Natural killer cell (primary cell): ENCODE measurements around the gene KRT79. TPM values are rescaled to one million over a fixed set of nuclear protein-coding genes. Genes with fewer than 3 reads are reported as not detected.

Experiments used
- ATAC-seq, 3 donors: fragments of 150-1000 bp in 2 of 3; fragments of 200-7000 bp in 1 of 3; cut with Tn5 transposase; 1 replicate in 1 of 3; 2 replicates in 2 of 3; pipeline ENCODE4 v1.10.0; 2021; ENCODE audit warnings: mild to moderate bottlenecking in 2 of 3, moderate library complexity in 2 of 3
- DNase-seq, 2 donors: peaks; one replicate each; pipeline versions ENCODE4 v3.0.0 to v3.0.0-alpha.2; 2013 to 2021; ENCODE audit warnings: mixed read lengths in 1 of 2
- H3K27ac ChIP-seq: one replicate; pipeline ENCODE4 v1.5.1; 2013; ENCODE audit warnings: mild to moderate bottlenecking, low read length
- H3K27me3 ChIP-seq: one replicate; pipeline ENCODE4 v1.6.1; 2013; ENCODE audit warnings: low read length; ENCODE audit not compliant: control insufficient read depth, insufficient read depth
- H3K36me3 ChIP-seq: one replicate; pipeline ENCODE4 v1.6.1; 2013; ENCODE audit warnings: low read length; ENCODE audit not compliant: control insufficient read depth, insufficient read depth
- H3K4me1 ChIP-seq: one replicate; pipeline ENCODE4 v1.6.1; 2013; ENCODE audit warnings: low read length; ENCODE audit not compliant: control insufficient read depth, insufficient read depth
- H3K4me3 ChIP-seq: one replicate; pipeline ENCODE4 v1.5.1; 2013; ENCODE audit warnings: low read length
- H3K9me3 ChIP-seq: one replicate; pipeline ENCODE4 v1.6.1; 2013; ENCODE audit warnings: low read length; ENCODE audit not compliant: control insufficient read depth, insufficient read depth
- H3K27ac Mint-ChIP-seq, 2 donors: one replicate each; pipeline ENCODE4 v1.8.0; 2022; ENCODE audit warnings: mild to moderate bottlenecking in 2 of 2, mixed read lengths in 2 of 2, moderate library complexity in 1 of 2
- H3K27me3 Mint-ChIP-seq, 2 donors: one replicate each; pipeline ENCODE4 v1.8.0; 2022; ENCODE audit warnings: low read depth in 2 of 2, mixed read lengths in 2 of 2
- H3K36me3 Mint-ChIP-seq: one replicate; pipeline ENCODE4 v1.8.0; 2022; ENCODE audit warnings: mixed read lengths
- H3K4me1 Mint-ChIP-seq, 2 donors: one replicate each; pipeline ENCODE4 v1.8.0; 2022; ENCODE audit warnings: mixed read lengths in 2 of 2
- H3K4me3 Mint-ChIP-seq: one replicate; pipeline ENCODE4 v1.8.0; 2022; ENCODE audit warnings: mild to moderate bottlenecking, moderate library complexity, mixed read lengths
- H3K9me3 Mint-ChIP-seq, 2 donors: one replicate each; pipeline ENCODE4 v1.8.0; 2022; ENCODE audit warnings: mixed read lengths in 2 of 2
- CTCF ChIP-seq: fragments of 200-600 bp; IDR thresholded peaks from one replicate; pipeline ENCODE4 v1.8.0; 2022; ENCODE audit warnings: antibody characterized with exemption
- WGBS: methylation state at CpG from one replicate; pipeline ENCODE4 v1.1.7; 2013; ENCODE audit warnings: missing lambda C conversion rate; ENCODE audit not compliant: insufficient coverage; 5-methylcytosine and 5-hydroxymethylcytosine counted together
- intact Hi-C: fragments of 100-400 bp; cut with micrococcal nuclease; formaldehyde crosslinking; loops from one replicate; pipeline ENCODE4 v1.14.2; 2022
- total RNA-seq, 4 donors: library from RNA; stranded (reverse); fragments of 120-200 nt in 1 of 4; gene quantifications; one replicate each; pipeline versions ENCODE4 v1.2.3 to v1.2.4, GENCODE V29; 2013 to 2022

KRT79 gene
- total RNA-seq, 3 donors from 2014 or later (not counting 1 experiment from before 2014, with no cell fraction given) = 0.18 TPM; not detected in 2

GRCh38 chr12:52817699-52818238 lies 16.3 kb downstream of the KRT79 start:
- H3K36me3 Mint-ChIP-seq = no peaks in the 10 kb centered on the region
- no peaks in the 10 kb centered on the region for H3K9me3 Mint-ChIP-seq
- no peak for ATAC-seq
- DNase-seq = no peak
- H3K27ac Mint-ChIP-seq = no peak overlapping the region
- TF ChIP-seq CTCF = no peak
- intact Hi-C loops = no loop called here
- Histone ChIP-seq H3K4me1 (no peaks in the 10 kb centered on the region), H3K4me3 (no peak overlapping the region), H3K9me3 (no peaks in the 10 kb centered on the region), H3K36me3 (no peaks in the 10 kb centered on the region), H3K27me3 (no peaks in the 10 kb centered on the region), H3K27ac (no peak overlapping the region)
- no peak overlapping the region for H3K4me3 Mint-ChIP-seq
- peaks cover 4 to 20% of the 10 kb centered on the region in 2 donors for H3K4me1 Mint-ChIP-seq
- WGBS = 68% methylated on average over 2 of the region's 2 CpGs
- peaks cover 9 to 20% of the 10 kb centered on the region in 2 donors for H3K27me3 Mint-ChIP-seq

- peaks cover 9 to 20% of the 10 kb centered on the region in 2 donors for H3K27me3 Mint-ChIP-seq
- DNase-seq (no peak), ATAC-seq (no peak)
- 89% methylated on average over 8 of the region's 8 CpGs for WGBS
- intact Hi-C loops = no loop called here
- no peak overlapping the region for H3K4me3 Mint-ChIP-seq
- H3K36me3 Mint-ChIP-seq = no peaks in the 10 kb centered on the region
- Histone ChIP-seq H3K27ac (no peak overlapping the region), H3K9me3 (no peaks in the 10 kb centered on the region), H3K4me3 (no peak overlapping the region), H3K27me3 (no peaks in the 10 kb centered on the region), H3K36me3 (no peaks in the 10 kb centered on the region), H3K4me1 (no peaks in the 10 kb centered on the region)
- no peaks in the 10 kb centered on the region for H3K9me3 Mint-ChIP-seq
- H3K4me1 Mint-ChIP-seq = peaks cover 4 to 20% of the 10 kb centered on the region in 2 donors
- H3K27ac Mint-ChIP-seq = no peak overlapping the region
- no peak for TF ChIP-seq CTCF
Measured at GRCh38 chr12:52817003-52817698, 17.0 kb downstream of the KRT79 start.

GRCh38 chr12:52815676-52816588 lies 18.2 kb downstream of the KRT79 start:
- 88% methylated on average over 8 of the region's 9 CpGs for WGBS
- Histone ChIP-seq H3K4me1 (no peaks in the 10 kb centered on the region), H3K4me3 (no peak overlapping the region), H3K27me3 (no peaks in the 10 kb centered on the region), H3K27ac (no peak overlapping the region), H3K36me3 (no peaks in the 10 kb centered on the region), H3K9me3 (no peaks in the 10 kb centered on the region)
- Mint-ChIP-seq H3K4me1 (peaks cover 4 to 20% of the 10 kb centered on the region in 2 donors), H3K27ac (no peak overlapping the region), H3K27me3 (peaks cover 9 to 20% of the 10 kb centered on the region in 2 donors), H3K9me3 (no peaks in the 10 kb centered on the region), H3K36me3 (no peaks in the 10 kb centered on the region), H3K4me3 (no peak overlapping the region)
- DNase-seq (no peak), ATAC-seq (no peak)
- TF ChIP-seq CTCF = no peak
- intact Hi-C loops = no loop called here
